ENCODE results near the gene FBXL14. TPM values are rescaled to one million over a fixed set of nuclear protein-coding genes. Genes with fewer than 3 reads are reported as not detected.
A peak's percentile ranks its signal among the peaks of the same experiment; 100 is the strongest.

The FBXL14 gene
- total and polyA plus RNA-seq, 9 of the 15 experiments (the other 6 are each of a cell fraction or from before 2014, with no cell fraction given): 0.13 to 9.8 (median 3.3) TPM

DNA sequence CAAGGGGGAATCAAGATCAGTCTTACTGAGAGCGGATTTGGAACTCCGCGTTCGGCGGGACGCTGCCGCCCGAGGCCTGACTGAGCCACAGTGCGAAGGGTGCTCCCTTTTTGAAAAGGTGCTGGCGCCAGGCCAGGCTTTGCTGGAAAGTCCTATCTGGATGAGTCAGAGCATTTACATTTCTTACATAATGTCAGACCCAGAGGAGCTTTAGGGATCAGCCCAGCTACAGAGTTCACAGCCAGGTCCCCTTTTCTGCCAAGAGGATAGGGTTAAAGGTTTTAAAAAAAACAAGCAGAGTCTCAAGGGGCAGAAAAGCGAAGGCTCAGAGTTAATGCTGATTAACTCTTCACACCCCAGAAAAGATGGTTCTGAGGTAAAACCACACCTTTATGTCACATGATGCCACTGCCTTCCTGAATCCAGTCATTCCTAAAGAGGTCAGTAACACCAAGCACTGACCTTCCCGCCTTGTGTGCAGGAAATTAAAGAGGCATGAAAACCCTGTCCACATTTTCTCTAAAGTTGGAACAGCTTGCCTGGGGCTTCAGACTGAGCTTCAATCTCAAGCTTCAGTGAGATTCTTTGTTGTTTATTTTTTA, 11.7 kb upstream of the FBXL14 start (continued):
- TF ChIP-seq POLR2AphosphoS2 (IDR thresholded peaks at IDR 0.05; ENCODE audit: low read length) (no peak), HEY1 (CRISPR knock-in tag; IDR thresholded peaks at IDR 0.05; ENCODE audit: borderline replicate concordance) (no peak), CEBPZ (IDR thresholded peaks at IDR 0.05; ENCODE audit: borderline replicate concordance, low read depth, low read length) (no peak), ZBTB9 (CRISPR knock-in tag; IDR thresholded peaks at IDR 0.05) (no peak), MGA (IDR thresholded peaks at IDR 0.05) (peak; percentile 66), ZNF239 (CRISPR knock-in tag; IDR thresholded peaks at IDR 0.05) (no peak), LCOR (CRISPR knock-in tag; IDR thresholded peaks at IDR 0.05) (no peak), MAX (CRISPR knock-in tag; IDR thresholded peaks at IDR 0.05) (no peak), NR3C1 (CRISPR knock-in tag; IDR thresholded peaks at IDR 0.05) (no peak), RFX7 (CRISPR knock-in tag; IDR thresholded peaks at IDR 0.05) (no peak), GABPB1 (CRISPR knock-in tag; IDR thresholded peaks at IDR 0.05) (peak; percentile 12; the same call in 1 of the 2 replicates)
